ENCODE measurements around the gene LRRC8C. TPM values are rescaled to one million over a fixed set of nuclear protein-coding genes. Genes with fewer than 3 reads are reported as not detected.

Gene LRRC8C
- total RNA-seq, 2 donors from 2014 or later = 2.5 to 5.5 TPM

DNA sequence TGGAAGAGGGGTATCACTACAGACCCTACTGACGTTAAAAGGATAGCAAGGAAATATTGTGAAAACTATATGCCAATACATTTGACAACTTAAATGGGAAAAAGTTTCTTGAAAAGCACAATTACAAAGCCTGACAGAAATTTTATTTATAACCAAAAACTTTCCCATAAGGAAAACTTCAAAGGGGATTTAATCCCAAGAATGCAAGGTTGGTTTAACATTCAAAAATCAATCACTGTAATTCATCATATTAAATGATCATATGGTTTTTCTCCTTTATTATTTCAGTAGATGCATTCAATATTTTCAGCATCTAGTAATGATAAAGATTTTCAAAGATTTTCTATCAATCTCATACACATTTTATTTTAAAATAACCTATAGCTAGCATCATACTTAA is 13.3 kb downstream of the LRRC8C start:
- Mint-ChIP-seq H3K4me1 (peaks cover 9% of the 10 kb centered on the region), H3K27me3 (ENCODE audit: insufficient read depth) (peaks cover 3% of the 10 kb centered on the region), H3K9me3 (peaks cover 3% of the 10 kb centered on the region), H3K4me3 (no peak overlapping the region), H3K27ac (no peak overlapping the region), H3K36me3 (ENCODE audit: low read depth) (no peaks in the 10 kb centered on the region)
- WGBS, 2 experiments (ENCODE audit: insufficient coverage in 1 of 2, insufficient read length in 1 of 2) = 60 to 80% methylated on average over 1 of the region's 1 CpG
- DNase-seq = no peak
- no peaks in the 10 kb centered on the region for H3K36me3 ChIP-seq (ENCODE audit: control insufficient read depth, insufficient read depth, low read length)
- no peak overlapping the region for H3K4me3 ChIP-seq (ENCODE audit: low read length)
- no peak overlapping the region for H3K9ac ChIP-seq (ENCODE audit: extremely low read depth, low read length, poor library complexity, severe bottlenecking)
- peaks cover 22% of the 10 kb centered on the region for H3K9me3 ChIP-seq (ENCODE audit: control insufficient read depth, low read length)
- TF ChIP-seq, protein P1, sequence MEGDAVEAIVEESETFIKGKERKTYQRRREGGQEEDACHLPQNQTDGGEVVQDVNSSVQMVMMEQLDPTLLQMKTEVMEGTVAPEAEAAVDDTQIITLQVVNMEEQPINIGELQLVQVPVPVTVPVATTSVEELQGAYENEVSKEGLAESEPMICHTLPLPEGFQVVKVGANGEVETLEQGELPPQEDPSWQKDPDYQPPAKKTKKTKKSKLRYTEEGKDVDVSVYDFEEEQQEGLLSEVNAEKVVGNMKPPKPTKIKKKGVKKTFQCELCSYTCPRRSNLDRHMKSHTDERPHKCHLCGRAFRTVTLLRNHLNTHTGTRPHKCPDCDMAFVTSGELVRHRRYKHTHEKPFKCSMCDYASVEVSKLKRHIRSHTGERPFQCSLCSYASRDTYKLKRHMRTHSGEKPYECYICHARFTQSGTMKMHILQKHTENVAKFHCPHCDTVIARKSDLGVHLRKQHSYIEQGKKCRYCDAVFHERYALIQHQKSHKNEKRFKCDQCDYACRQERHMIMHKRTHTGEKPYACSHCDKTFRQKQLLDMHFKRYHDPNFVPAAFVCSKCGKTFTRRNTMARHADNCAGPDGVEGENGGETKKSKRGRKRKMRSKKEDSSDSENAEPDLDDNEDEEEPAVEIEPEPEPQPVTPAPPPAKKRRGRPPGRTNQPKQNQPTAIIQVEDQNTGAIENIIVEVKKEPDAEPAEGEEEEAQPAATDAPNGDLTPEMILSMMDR (conservative IDR thresholded peaks at IDR 0.05) = no peak
- H3K27me3 ChIP-seq (ENCODE audit: control insufficient read depth, insufficient read depth, low read length, poor library complexity, severe bottlenecking) = no peaks in the 10 kb centered on the region
- H3K27ac ChIP-seq (ENCODE audit: low read depth, low read length) = no peak overlapping the region
- peaks cover 3% of the 10 kb centered on the region for H3K4me1 ChIP-seq (ENCODE audit: control insufficient read depth, insufficient read depth, low read length)

DNA sequence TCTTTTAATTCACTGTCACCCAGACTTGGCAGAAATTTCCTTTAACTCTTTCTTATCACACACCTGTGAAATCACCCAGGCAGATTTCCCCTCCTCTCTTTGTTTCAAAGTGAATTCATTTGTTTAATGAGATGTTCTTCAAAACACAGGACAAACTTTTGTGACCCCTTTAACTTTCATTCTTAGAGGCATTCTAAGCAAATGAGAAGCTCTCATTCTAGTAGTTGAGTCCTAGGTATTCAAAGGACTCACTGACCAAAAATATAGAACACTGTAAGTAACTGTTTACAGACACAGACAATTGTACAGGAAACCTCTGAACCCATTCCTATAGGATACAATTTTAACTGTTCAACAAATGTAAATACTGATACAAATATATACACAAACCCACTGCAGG is 16.9 kb downstream of the LRRC8C start:
- Histone ChIP-seq H3K9me3 (ENCODE audit: control insufficient read depth, low read length) (peaks cover 22% of the 10 kb centered on the region), H3K4me3 (ENCODE audit: low read length) (no peak overlapping the region), H3K4me1 (ENCODE audit: control insufficient read depth, insufficient read depth, low read length) (peaks cover 3% of the 10 kb centered on the region), H3K36me3 (ENCODE audit: control insufficient read depth, insufficient read depth, low read length) (no peaks in the 10 kb centered on the region), H3K9ac (ENCODE audit: extremely low read depth, low read length, poor library complexity, severe bottlenecking) (no peak overlapping the region), H3K27ac (ENCODE audit: low read depth, low read length) (no peak overlapping the region), H3K27me3 (ENCODE audit: control insufficient read depth, insufficient read depth, low read length, poor library complexity, severe bottlenecking) (no peaks in the 10 kb centered on the region)
- Mint-ChIP-seq H3K36me3 (ENCODE audit: low read depth) (no peaks in the 10 kb centered on the region), H3K9me3 (peaks cover 3% of the 10 kb centered on the region), H3K27me3 (ENCODE audit: insufficient read depth) (peaks cover 5% of the 10 kb centered on the region), H3K27ac (no peak overlapping the region), H3K4me3 (no peak overlapping the region), H3K4me1 (peaks cover 13% of the 10 kb centered on the region)
- DNase-seq = no peak
- TF ChIP-seq, protein P1 (conservative IDR thresholded peaks at IDR 0.05) = no peak

DNA sequence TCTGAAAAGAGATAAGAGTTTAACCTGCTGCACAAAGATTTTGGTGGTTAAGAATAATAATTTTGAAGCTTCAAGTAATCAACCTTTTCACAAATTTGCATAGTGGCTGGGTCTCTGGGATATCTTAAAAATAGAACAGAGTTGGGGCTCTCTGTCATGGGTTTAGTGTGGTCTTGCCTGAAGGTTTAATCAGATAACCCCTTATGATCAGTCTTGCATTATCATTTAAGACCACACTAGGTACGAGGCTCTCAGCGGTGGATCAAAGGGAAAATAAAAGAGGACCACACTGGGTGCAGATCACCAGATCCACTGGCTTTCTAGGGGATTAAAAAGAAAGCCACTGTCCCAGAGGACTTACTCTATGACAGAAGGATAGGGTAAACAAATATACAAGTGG is 19.5 kb downstream of the LRRC8C start:
- 82 to 83% methylated on average over 2 of the region's 2 CpGs for WGBS, 2 experiments (ENCODE audit: insufficient coverage in 1 of 2, insufficient read length in 1 of 2)
- TF ChIP-seq, protein P1 (conservative IDR thresholded peaks at IDR 0.05) = no peak

More for the DNA sequence above, 19.5 kb downstream of the LRRC8C start:
- Histone ChIP-seq H3K4me1 (ENCODE audit: control insufficient read depth, insufficient read depth, low read length) (peaks cover 3% of the 10 kb centered on the region), H3K36me3 (ENCODE audit: control insufficient read depth, insufficient read depth, low read length) (no peaks in the 10 kb centered on the region), H3K9ac (ENCODE audit: extremely low read depth, low read length, poor library complexity, severe bottlenecking) (no peak overlapping the region), H3K9me3 (ENCODE audit: control insufficient read depth, low read length) (no peaks in the 10 kb centered on the region), H3K4me3 (ENCODE audit: low read length) (no peak overlapping the region), H3K27ac (ENCODE audit: low read depth, low read length) (no peak overlapping the region), H3K27me3 (ENCODE audit: control insufficient read depth, insufficient read depth, low read length, poor library complexity, severe bottlenecking) (no peaks in the 10 kb centered on the region)
- DNase-seq = no peak
- H3K27me3 Mint-ChIP-seq (ENCODE audit: insufficient read depth) = peaks cover 5% of the 10 kb centered on the region
- H3K36me3 Mint-ChIP-seq (ENCODE audit: low read depth) = no peaks in the 10 kb centered on the region
- H3K4me3 Mint-ChIP-seq = no peak overlapping the region
- H3K27ac Mint-ChIP-seq = no peak overlapping the region
- H3K4me1 Mint-ChIP-seq = peaks cover 13% of the 10 kb centered on the region
- no peaks in the 10 kb centered on the region for H3K9me3 Mint-ChIP-seq
